Endothelial cell of umbilical vein (primary cell): ENCODE results near the gene PALD1. TPM values are rescaled to one million over a fixed set of nuclear protein-coding genes. Genes with fewer than 3 reads are reported as not detected.

Experiments used
- BruUV-seq: library from RNA; stranded (reverse); fragments of 400-500 nt; replicated peaks from 2 replicates; lab custom pipeline; 2021; lab: Mats Ljungman, UMichigan
- CTCF ChIA-PET: fragments of 300-600, 350-600 bp; sonication (Branson Sonifier 250); formaldehyde crosslinking; loops from one replicate; lab custom pipeline; 2021; ENCODE audit warnings: antibody characterized with exemption, inconsistent platforms; lab: Charles Lee
- POLR2A ChIA-PET: fragments of 300-600, 350-600 bp; sonication (Branson Sonifier 250); formaldehyde crosslinking; loops from one replicate; lab custom pipeline; 2021; ENCODE audit warnings: antibody characterized with exemption, inconsistent platforms; lab: Charles Lee
- DNase-seq: peaks from one replicate; pipeline ENCODE4 v3.0.0-alpha.2; 2011; ENCODE audit warnings: low read depth, low spot score
- FAIRE-seq: peaks from 2 replicates; lab custom pipeline; 2011; peaks lifted over from hg19 to GRCh38; lab: Jason Lieb, UNC
- H2AFZ ChIP-seq: 2 replicates; pipeline ENCODE4 v1.6.0; 2012; ENCODE audit warnings: low read depth, low read length, control low read depth, inconsistent platforms
- H3K27ac ChIP-seq: 2 replicates; pipeline ENCODE4 v1.5.1; 2011; ENCODE audit warnings: low read depth, mild to moderate bottlenecking, control low read depth, low read length, moderate library complexity; ENCODE audit not compliant: insufficient read depth
- H3K27me3 ChIP-seq, 2 experiments: 2 replicates each; pipeline versions ENCODE4 v1.6.0 to v1.6.1; 2011; ENCODE audit warnings: low read length in 2 of 2, mixed read lengths in 1 of 2; ENCODE audit not compliant: control insufficient read depth in 2 of 2, insufficient read depth in 2 of 2
- H3K36me3 ChIP-seq, 2 experiments: 2 replicates in 1 of 2; 3 replicates in 1 of 2; pipeline ENCODE4 v1.5.1; 2011; ENCODE audit warnings: low read length in 2 of 2, mild to moderate bottlenecking in 1 of 2, moderate library complexity in 1 of 2; ENCODE audit not compliant: control insufficient read depth in 2 of 2, insufficient read depth in 2 of 2; ENCODE audit errors: extremely low read depth in 1 of 2
- H3K4me1 ChIP-seq: 3 replicates; pipeline ENCODE4 v1.5.1; 2011; ENCODE audit warnings: mild to moderate bottlenecking, low read length; ENCODE audit not compliant: control insufficient read depth, insufficient read depth; ENCODE audit errors: extremely low read depth
- H3K4me2 ChIP-seq: 2 replicates; pipeline ENCODE4 v1.6.1; 2011; ENCODE audit warnings: low read length, control low read depth, mixed read lengths; ENCODE audit not compliant: insufficient read depth
- H3K4me3 ChIP-seq, 3 experiments: fragments of 200-600 bp in 1 of 3; sonication (generic), shearing (Covaris generic) in 1 of 3; replicated peaks in 1 of 3; 2 replicates each; pipeline ENCODE4 v1.5.1; 2011 to 2016; ENCODE audit warnings: control low read depth in 3 of 3, low read length in 3 of 3, mild to moderate bottlenecking in 2 of 3, inconsistent platforms in 1 of 3, low read depth in 1 of 3, moderate library complexity in 1 of 3; ENCODE audit not compliant: insufficient read depth in 1 of 3
- H3K79me2 ChIP-seq: 2 replicates; pipeline ENCODE4 v1.6.0; 2012; ENCODE audit warnings: low read length, inconsistent platforms; ENCODE audit not compliant: control insufficient read depth, insufficient read depth
- H3K9ac ChIP-seq: replicated peaks from 2 replicates; pipeline ENCODE3; 2011; ENCODE audit warnings: low read length, control low read depth; ENCODE audit not compliant: insufficient read depth; ENCODE audit errors: extremely low read depth
- H3K9me1 ChIP-seq: replicated peaks from 3 replicates; pipeline ENCODE4 v1.6.0; 2011; ENCODE audit warnings: mild to moderate bottlenecking, low read length; ENCODE audit not compliant: control insufficient read depth, insufficient read depth; ENCODE audit errors: extremely low read depth
- H3K9me3 ChIP-seq: replicated peaks from 2 replicates; pipeline ENCODE4 v1.5.1; 2012; ENCODE audit warnings: low read length, inconsistent platforms; ENCODE audit not compliant: control insufficient read depth, insufficient read depth
- H4K20me1 ChIP-seq: replicated peaks from 2 replicates; pipeline ENCODE3; 2011; ENCODE audit warnings: mild to moderate bottlenecking, low read length; ENCODE audit not compliant: control insufficient read depth, insufficient read depth; ENCODE audit errors: extremely low read depth
- CTCF ChIP-seq, 2 donors: IDR thresholded peaks; 1 replicate in 1 of 2; 2 replicates in 1 of 2; pipeline ENCODE4 v1.5.1; 2011; ENCODE audit warnings: low read length in 2 of 2, mild to moderate bottlenecking in 2 of 2, moderate library complexity in 2 of 2, control low read depth in 1 of 2, inconsistent platforms in 1 of 2, low read depth in 1 of 2; ENCODE audit not compliant: insufficient read depth in 1 of 2; ENCODE audit errors: extremely low read depth in 1 of 2
- EZH2 ChIP-seq: IDR thresholded peaks from 2 replicates; pipeline ENCODE4 v1.6.1; 2012; ENCODE audit warnings: borderline replicate concordance, low read depth, mild to moderate bottlenecking, moderate library complexity, low read length, inconsistent platforms; ENCODE audit not compliant: severe bottlenecking
- GATA2 ChIP-seq: IDR thresholded peaks from 2 replicates; pipeline ENCODE4 v1.7.0; 2011; ENCODE audit warnings: low read depth, mild to moderate bottlenecking, moderate library complexity, mixed read lengths, low read length; ENCODE audit not compliant: insufficient read length, insufficient read depth
- JUN ChIP-seq: IDR thresholded peaks from 2 replicates; pipeline ENCODE4 v1.6.1; 2011; ENCODE audit warnings: borderline replicate concordance, low read depth; ENCODE audit not compliant: insufficient read length, insufficient read depth
- MAX ChIP-seq: IDR thresholded peaks from 2 replicates; pipeline ENCODE4 v1.6.1; 2011; ENCODE audit not compliant: insufficient read depth, insufficient read length
- MYC ChIP-seq: IDR thresholded peaks from one replicate; pipeline ENCODE4 v1.6.1; 2011; ENCODE audit warnings: mild to moderate bottlenecking, low read depth, low read length
- POLR2A ChIP-seq: IDR thresholded peaks from 2 replicates; pipeline ENCODE4 v1.6.1; 2012; ENCODE audit warnings: low read depth, mild to moderate bottlenecking, control low read depth, low read length
- POLR2AphosphoS5 ChIP-seq: IDR thresholded peaks from 2 replicates; pipeline ENCODE4 v1.6.1; 2012; ENCODE audit warnings: low read depth, mild to moderate bottlenecking, control low read depth, low read length, moderate library complexity; ENCODE audit not compliant: insufficient read depth
- dilution Hi-C: fragments of 300-500 bp; cut with MboI; formaldehyde crosslinking; loops from one replicate; pipeline ENCODE4 v1.15.0; 2019; ENCODE audit warnings: low sequenced_read_pairs; ENCODE audit not compliant: extremely low pct_ligation_motif_present
- intact Hi-C: fragments of 100-400 bp; cut with micrococcal nuclease; formaldehyde crosslinking; loops from one replicate; pipeline ENCODE4 v1.10.0; 2022
- polyA plus RNA-seq, 4 experiments: library from polyadenylated mRNA; depleted of rRNA in 3 of 4; stranded (reverse) in 3 of 4; unstranded in 1 of 4; fragments of >200 nt; gene quantifications; 2 replicates each; pipeline versions ENCODE4 v1.2.1 to v1.2.3, GENCODE V29; 2011 to 2012; ENCODE audit warnings: missing spikeins in 1 of 4
- total RNA-seq: library from RNA; stranded (reverse); gene quantifications from 2 replicates; pipeline ENCODE4 v1.2.3, GENCODE V29; 2021

The PALD1 gene
- total and polyA plus RNA-seq, 2 donors (not counting 3 experiments of a cell fraction or from before 2014, with no cell fraction given) = 16.6 to 73.3 TPM

- H3K9me1 ChIP-seq = no peaks in the 10 kb centered on the region
- no peaks in the 10 kb centered on the region for H3K36me3 ChIP-seq
- intact Hi-C loops = no loop called here
- FAIRE-seq (no peak), DNase-seq (no peak)
- peaks cover 1% of the 10 kb centered on the region for H3K79me2 ChIP-seq
- no peak overlapping the region for H3K4me3 ChIP-seq
- POLR2A ChIA-PET = no interaction called here
- H3K27me3 ChIP-seq = no peaks in the 10 kb centered on the region
- CTCF ChIA-PET = interaction anchor here (1.2 to 1.3 kb wide), 2 partner anchors 10 to 15 kb away, joined by 3 read pairs; no protein-coding TSS in a partner anchor
- H2AFZ ChIP-seq = no peak overlapping the region
- H3K9me3 ChIP-seq = no peaks in the 10 kb centered on the region
- dilution Hi-C loops = no loop called here
- no peak for TF ChIP-seq GATA2
- no peak for TF ChIP-seq CTCF (IDR thresholded peaks at IDR 0.05; ENCODE audit: extremely low read depth in 1 of 2, insufficient read depth in 1 of 2, low read depth in 1 of 2, low read length in 2 of 2)
- no peak for TF ChIP-seq POLR2A
- TF ChIP-seq MYC = no peak
- no peak for TF ChIP-seq POLR2AphosphoS5
- TF ChIP-seq EZH2 = no peak
- no peak for TF ChIP-seq MAX
- no peak for TF ChIP-seq JUN
- no peaks in the 10 kb centered on the region for H4K20me1 ChIP-seq
- no peak overlapping the region for H3K4me2 ChIP-seq
- H3K4me1 ChIP-seq = peaks cover 18% of the 10 kb centered on the region
- no peak overlapping the region for H3K27ac ChIP-seq
- no peak overlapping the region for H3K9ac ChIP-seq
- BruUV-seq = no TSS peak
Measured at GRCh38 chr10:70493660-70494234, 15.2 kb downstream of the PALD1 start.
